Epithelial cell of proximal tubule (primary cell): ENCODE measurements around the gene ITSN2. TPM values are rescaled to one million over a fixed set of nuclear protein-coding genes. Genes with fewer than 3 reads are reported as not detected.

ENCODE experiments used
- DNase-seq: peaks from one replicate; pipeline ENCODE4 v3.0.0-alpha.2; 2011; ENCODE audit warnings: low read depth
- H3K4me3 ChIP-seq: 2 replicates; pipeline ENCODE4 v1.5.1; 2011; ENCODE audit warnings: low read depth, mild to moderate bottlenecking, low read length
- total RNA-seq: library from RNA; depleted of rRNA; stranded (reverse); fragments of >200 nt; gene quantifications from 2 replicates; pipeline ENCODE4 v1.2.3, GENCODE V29; 2015
- TF ChIP-seq, protein P1 (sequence below): conservative IDR thresholded peaks from 2 replicates; pipeline ENCODE4 v1.5.1; 2012; ENCODE audit warnings: low read depth, mild to moderate bottlenecking, low read length

ITSN2 gene
- total RNA-seq, 1 donor from 2014 or later = 14.1 TPM

DNA sequence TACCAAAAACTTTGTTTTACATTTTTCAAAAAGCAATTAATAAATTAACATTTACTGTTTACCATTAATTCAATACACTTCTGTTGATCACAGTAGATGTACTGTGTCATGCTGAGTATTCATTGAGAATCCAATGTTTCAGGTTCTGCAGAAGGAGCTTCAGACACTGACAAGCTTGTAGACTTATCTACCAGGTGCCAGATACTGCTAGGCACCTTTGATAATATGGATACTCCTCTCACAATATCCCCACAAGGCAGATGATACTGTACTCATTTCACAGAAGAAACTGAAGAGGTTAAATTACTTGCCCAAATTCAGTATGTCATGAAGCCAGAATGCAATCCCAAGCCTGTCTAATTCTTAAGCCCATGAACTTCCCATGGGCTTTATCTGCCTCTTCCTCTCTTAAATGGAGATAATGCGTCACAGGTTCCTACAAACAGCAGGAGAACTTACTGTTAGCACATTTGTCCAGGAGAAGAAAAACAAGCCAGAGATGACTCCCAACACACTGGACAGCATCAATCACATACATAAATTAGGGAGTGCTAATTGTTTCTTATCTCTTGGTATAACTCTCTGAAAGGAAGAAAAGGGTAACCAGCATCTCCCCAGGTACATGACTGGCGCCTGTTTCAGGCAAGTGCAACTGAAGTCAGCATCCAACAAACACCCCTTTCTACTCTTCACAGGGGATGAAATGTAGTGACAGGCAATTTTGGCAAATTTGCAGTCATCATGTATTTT lies 27.4 kb downstream of the ITSN2 start:
- no peak overlapping the region for H3K4me3 ChIP-seq
- TF ChIP-seq, protein P1, sequence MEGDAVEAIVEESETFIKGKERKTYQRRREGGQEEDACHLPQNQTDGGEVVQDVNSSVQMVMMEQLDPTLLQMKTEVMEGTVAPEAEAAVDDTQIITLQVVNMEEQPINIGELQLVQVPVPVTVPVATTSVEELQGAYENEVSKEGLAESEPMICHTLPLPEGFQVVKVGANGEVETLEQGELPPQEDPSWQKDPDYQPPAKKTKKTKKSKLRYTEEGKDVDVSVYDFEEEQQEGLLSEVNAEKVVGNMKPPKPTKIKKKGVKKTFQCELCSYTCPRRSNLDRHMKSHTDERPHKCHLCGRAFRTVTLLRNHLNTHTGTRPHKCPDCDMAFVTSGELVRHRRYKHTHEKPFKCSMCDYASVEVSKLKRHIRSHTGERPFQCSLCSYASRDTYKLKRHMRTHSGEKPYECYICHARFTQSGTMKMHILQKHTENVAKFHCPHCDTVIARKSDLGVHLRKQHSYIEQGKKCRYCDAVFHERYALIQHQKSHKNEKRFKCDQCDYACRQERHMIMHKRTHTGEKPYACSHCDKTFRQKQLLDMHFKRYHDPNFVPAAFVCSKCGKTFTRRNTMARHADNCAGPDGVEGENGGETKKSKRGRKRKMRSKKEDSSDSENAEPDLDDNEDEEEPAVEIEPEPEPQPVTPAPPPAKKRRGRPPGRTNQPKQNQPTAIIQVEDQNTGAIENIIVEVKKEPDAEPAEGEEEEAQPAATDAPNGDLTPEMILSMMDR = no peak
- DNase-seq = no peak

DNA sequence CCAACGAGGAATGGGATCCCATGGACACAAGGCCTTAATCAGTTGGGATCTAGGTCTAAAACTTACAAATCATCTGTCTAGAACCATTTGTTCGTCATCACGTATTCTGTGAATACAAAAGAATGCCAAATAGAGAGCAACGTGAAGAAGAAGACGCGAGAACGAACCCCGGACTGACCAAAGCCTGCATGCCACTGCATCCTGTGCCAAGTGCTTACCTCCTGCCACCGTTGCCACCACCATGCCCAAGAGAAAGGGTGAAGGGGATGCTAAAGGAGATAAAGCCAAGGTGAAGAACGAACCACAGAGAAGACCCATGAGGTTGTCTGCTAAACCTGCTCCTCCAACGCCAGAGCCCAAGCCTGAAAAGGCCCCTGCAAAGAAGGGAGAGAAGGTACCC lies 30.2 kb downstream of the ITSN2 start:
- DNase-seq = no peak
- H3K4me3 ChIP-seq = no peak overlapping the region
- TF ChIP-seq, protein P1 = no peak

DNA sequence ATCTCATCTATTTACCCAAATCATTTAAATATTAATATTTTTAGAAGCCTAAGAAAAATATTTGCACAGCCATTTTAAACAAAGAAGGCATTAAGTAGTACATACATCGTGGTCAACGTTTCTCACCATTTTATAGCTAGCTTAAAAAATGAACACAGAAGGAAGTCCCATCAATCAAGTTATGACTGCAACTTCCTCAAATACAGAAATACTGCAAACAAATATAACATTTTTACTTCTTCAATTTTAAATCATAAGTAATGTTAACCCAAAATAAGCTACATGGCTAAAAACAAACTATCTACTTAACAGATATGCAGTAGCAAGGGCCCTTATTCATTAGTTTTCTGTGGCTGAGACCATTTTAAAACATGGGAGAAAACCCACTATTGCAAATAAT lies 30.6 kb downstream of the ITSN2 start:
- no peak for DNase-seq
- TF ChIP-seq, protein P1 = no peak
- H3K4me3 ChIP-seq = no peak overlapping the region

DNA sequence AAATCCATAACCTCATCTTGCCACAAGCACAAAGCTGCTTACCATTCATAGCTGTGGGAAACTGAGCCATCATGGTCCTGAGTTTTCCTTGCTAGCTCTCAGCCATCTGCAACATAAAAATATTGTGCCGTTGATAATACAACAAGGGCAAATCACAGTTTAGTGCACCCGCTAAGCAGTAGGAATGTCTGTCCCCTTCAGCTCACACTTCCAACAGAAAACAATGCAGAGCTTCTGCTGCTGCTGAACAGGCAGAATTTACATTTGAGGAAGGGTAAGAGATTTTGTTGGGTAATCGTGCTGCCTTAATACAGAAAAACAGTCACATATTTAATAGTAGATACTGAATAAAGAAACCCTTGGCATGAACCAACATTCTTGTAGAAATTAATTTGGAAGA lies 32.3 kb downstream of the ITSN2 start:
- no peak for DNase-seq
- TF ChIP-seq, protein P1 = no peak

DNA sequence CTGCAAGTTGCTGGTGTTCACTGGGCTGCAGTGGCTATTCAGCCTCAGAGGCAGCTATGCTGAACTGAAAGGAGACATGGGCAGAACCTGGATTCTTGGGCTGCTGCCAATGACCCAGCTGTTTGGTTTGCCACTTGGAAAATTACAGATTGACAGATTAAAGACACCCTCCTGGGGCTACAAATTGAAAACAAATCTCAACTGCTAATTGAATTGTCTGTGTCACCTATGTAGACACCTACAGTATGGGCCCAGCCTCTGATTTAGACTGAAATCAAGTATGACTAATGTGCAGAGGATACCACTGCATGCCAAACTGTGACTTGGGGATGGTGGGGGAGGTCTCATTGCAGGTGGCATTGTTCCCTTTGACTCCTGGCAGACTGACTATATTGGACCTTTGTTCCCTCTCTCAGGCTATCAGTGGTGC lies 42.8 kb downstream of the ITSN2 start:
- TF ChIP-seq, protein P1 = no peak
- no peak for DNase-seq
- H3K4me3 ChIP-seq = no peak overlapping the region

More for the DNA sequence above, 32.3 kb downstream of the ITSN2 start:
- no peak overlapping the region for H3K4me3 ChIP-seq

DNA sequence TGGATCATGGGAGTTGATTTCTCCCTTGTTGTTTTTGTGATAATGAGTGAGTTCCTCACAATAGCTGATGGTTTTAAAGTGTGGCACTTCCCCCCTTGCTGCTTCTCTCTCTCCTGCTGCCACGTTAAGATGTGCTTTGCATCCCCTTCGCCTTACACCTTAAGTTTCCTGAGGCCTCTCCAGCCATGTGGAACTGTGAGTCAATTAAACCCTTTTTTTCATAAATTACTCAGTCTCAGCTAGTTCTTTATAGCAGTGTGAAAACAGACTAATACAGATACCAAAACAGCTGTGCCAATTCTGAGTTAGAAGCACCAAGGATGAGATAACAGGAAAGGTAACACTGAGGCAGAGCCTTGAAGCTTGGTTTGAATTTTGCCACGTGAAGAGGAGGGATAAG lies 44.7 kb downstream of the ITSN2 start:
- DNase-seq = no peak

More for the DNA sequence above, 44.7 kb downstream of the ITSN2 start:
- TF ChIP-seq, protein P1 = no peak
- no peak overlapping the region for H3K4me3 ChIP-seq
